ENCODE measurements around the gene RBMS1.

RBMS1 gene

DNA sequence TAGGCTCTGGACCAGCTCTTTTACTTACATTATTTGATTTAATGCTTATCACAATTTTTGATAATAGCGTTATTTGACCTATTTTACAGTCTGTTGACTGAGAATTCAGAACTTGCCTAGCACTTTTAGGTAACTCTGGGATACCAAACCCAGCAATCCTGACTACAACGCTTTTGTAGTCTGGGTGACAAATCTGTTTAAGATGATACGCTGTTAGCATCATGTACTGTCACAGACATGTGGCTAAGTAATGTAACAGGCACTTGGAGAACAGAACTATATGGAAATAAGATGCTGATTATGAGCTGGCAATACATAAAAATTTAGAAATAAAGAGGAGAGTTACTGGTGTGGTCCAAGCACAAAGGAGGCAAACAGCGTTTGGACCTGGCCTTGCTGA is 130.6 kb downstream of the RBMS1 start:
- no peak overlapping the region for H3K27ac ChIP-seq (replicated peaks)
- no peak for TF ChIP-seq SPI1 (IDR thresholded peaks at IDR 0.05; ENCODE audit: borderline replicate concordance, low read depth)
- TF ChIP-seq POLR2AphosphoS5 (IDR thresholded peaks at IDR 0.05; ENCODE audit: low read depth), result no peak
- TF ChIP-seq, protein P1, sequence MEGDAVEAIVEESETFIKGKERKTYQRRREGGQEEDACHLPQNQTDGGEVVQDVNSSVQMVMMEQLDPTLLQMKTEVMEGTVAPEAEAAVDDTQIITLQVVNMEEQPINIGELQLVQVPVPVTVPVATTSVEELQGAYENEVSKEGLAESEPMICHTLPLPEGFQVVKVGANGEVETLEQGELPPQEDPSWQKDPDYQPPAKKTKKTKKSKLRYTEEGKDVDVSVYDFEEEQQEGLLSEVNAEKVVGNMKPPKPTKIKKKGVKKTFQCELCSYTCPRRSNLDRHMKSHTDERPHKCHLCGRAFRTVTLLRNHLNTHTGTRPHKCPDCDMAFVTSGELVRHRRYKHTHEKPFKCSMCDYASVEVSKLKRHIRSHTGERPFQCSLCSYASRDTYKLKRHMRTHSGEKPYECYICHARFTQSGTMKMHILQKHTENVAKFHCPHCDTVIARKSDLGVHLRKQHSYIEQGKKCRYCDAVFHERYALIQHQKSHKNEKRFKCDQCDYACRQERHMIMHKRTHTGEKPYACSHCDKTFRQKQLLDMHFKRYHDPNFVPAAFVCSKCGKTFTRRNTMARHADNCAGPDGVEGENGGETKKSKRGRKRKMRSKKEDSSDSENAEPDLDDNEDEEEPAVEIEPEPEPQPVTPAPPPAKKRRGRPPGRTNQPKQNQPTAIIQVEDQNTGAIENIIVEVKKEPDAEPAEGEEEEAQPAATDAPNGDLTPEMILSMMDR (IDR thresholded peaks at IDR 0.05; ENCODE audit: insufficient read depth, low read length), result no peak
- TF ChIP-seq, protein P2, sequence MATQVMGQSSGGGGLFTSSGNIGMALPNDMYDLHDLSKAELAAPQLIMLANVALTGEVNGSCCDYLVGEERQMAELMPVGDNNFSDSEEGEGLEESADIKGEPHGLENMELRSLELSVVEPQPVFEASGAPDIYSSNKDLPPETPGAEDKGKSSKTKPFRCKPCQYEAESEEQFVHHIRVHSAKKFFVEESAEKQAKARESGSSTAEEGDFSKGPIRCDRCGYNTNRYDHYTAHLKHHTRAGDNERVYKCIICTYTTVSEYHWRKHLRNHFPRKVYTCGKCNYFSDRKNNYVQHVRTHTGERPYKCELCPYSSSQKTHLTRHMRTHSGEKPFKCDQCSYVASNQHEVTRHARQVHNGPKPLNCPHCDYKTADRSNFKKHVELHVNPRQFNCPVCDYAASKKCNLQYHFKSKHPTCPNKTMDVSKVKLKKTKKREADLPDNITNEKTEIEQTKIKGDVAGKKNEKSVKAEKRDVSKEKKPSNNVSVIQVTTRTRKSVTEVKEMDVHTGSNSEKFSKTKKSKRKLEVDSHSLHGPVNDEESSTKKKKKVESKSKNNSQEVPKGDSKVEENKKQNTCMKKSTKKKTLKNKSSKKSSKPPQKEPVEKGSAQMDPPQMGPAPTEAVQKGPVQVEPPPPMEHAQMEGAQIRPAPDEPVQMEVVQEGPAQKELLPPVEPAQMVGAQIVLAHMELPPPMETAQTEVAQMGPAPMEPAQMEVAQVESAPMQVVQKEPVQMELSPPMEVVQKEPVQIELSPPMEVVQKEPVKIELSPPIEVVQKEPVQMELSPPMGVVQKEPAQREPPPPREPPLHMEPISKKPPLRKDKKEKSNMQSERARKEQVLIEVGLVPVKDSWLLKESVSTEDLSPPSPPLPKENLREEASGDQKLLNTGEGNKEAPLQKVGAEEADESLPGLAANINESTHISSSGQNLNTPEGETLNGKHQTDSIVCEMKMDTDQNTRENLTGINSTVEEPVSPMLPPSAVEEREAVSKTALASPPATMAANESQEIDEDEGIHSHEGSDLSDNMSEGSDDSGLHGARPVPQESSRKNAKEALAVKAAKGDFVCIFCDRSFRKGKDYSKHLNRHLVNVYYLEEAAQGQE (IDR thresholded peaks at IDR 0.05; ENCODE audit: insufficient replicate concordance, low read depth), result no peak
- no peak for TF ChIP-seq GABPA (IDR thresholded peaks at IDR 0.05; ENCODE audit: low read depth)
- DNase-seq (ENCODE audit: low read depth in 1 of 2, low spot score in 1 of 2), result no peak
- no peaks in the 10 kb centered on the region for H3K27me3 ChIP-seq (ENCODE audit: insufficient read depth, poor library complexity, severe bottlenecking)
- H3K4me3 ChIP-seq (replicated peaks; ENCODE audit: insufficient read depth, low read length), result no peak overlapping the region

DNA sequence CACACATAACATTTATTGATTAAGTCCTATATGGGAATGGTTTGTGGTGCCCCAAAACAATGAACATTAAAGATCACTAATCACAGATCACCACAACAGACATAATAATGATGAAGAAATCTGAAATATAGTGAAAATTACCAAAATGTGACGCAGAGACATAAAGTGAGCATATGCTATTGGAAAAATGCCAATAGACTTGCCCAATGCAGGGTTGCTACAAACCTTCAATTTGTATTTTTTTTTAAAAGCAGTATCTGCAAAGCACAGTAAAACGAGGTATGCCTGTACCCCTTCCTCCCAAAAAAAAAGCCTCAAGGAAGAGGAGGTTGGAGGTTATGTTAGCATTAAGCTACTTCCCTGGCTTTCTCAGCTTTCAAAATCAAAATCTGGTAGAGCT is 131.1 kb downstream of the RBMS1 start:
- TF ChIP-seq, protein P1 (IDR thresholded peaks at IDR 0.05; ENCODE audit: insufficient read depth, low read length), result no peak
- TF ChIP-seq, protein P2 (IDR thresholded peaks at IDR 0.05; ENCODE audit: insufficient replicate concordance, low read depth), result no peak
- TF ChIP-seq GABPA (IDR thresholded peaks at IDR 0.05; ENCODE audit: low read depth) (no peak), SPI1 (IDR thresholded peaks at IDR 0.05; ENCODE audit: borderline replicate concordance, low read depth) (no peak), POLR2AphosphoS5 (IDR thresholded peaks at IDR 0.05; ENCODE audit: low read depth) (no peak)
- H3K27ac ChIP-seq (replicated peaks), result no peak overlapping the region
- no peak overlapping the region for H3K4me3 ChIP-seq (replicated peaks; ENCODE audit: insufficient read depth, low read length)
- H3K27me3 ChIP-seq (ENCODE audit: insufficient read depth, poor library complexity, severe bottlenecking), result no peaks in the 10 kb centered on the region
- DNase-seq (ENCODE audit: low read depth in 1 of 2, low spot score in 1 of 2), result no peak

DNA sequence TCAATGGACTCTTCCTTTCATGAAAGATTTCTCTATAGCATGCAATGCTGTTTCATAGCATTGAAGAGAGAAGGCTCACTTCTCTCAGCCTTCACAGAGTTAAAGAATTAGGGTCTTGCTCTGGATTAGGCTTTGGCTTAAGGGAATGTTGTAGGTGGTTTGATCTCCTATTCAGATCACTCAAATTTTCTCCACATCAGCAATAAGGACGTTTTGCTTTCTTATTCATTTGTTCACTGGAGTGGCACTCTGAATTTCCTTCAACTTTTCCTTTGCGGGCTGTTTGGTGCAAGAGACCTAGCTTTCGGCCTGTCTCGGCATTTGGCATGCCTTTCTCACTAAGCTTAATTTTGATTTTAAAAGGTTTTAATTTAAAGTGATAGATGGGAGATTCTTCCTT is 131.6 kb downstream of the RBMS1 start:
- TF ChIP-seq, protein P1 (IDR thresholded peaks at IDR 0.05; ENCODE audit: insufficient read depth, low read length), result no peak
- TF ChIP-seq, protein P2 (IDR thresholded peaks at IDR 0.05; ENCODE audit: insufficient replicate concordance, low read depth), result no peak
- TF ChIP-seq SPI1 (IDR thresholded peaks at IDR 0.05; ENCODE audit: borderline replicate concordance, low read depth) (no peak), GABPA (IDR thresholded peaks at IDR 0.05; ENCODE audit: low read depth) (no peak), POLR2AphosphoS5 (IDR thresholded peaks at IDR 0.05; ENCODE audit: low read depth) (no peak)
- Histone ChIP-seq H3K27ac (replicated peaks) (no peak overlapping the region), H3K4me3 (replicated peaks; ENCODE audit: insufficient read depth, low read length) (no peak overlapping the region), H3K27me3 (ENCODE audit: insufficient read depth, poor library complexity, severe bottlenecking) (no peaks in the 10 kb centered on the region)
- no peak for DNase-seq (ENCODE audit: low read depth in 1 of 2, low spot score in 1 of 2)

Data from HL-60 (cell line).